ENCODE data around the gene BTBD9. TPM values are rescaled to one million over a fixed set of nuclear protein-coding genes. Genes with fewer than 3 reads are reported as not detected.
A peak's percentile ranks its signal among the peaks of the same experiment; 100 is the strongest.

Gene BTBD9
- total RNA-seq, 1 experiment from 2014 or later: 12.5 TPM

GRCh38 chr6:38638941-38639497 is 710 bp downstream of the BTBD9 start:
- Mint-ChIP-seq H3K4me1 (ENCODE audit: insufficient read depth, unreplicated experiment) (peaks cover 24% of the 10 kb centered on the region), H3K4me3 (ENCODE audit: unreplicated experiment) (peak overlapping the region; percentile 86), H3K36me3 (ENCODE audit: insufficient read depth, unreplicated experiment) (no peaks in the 10 kb centered on the region), H3K9me3 (ENCODE audit: unreplicated experiment) (no peaks in the 10 kb centered on the region), H3K27ac (ENCODE audit: low read depth, unreplicated experiment) (peak overlapping the region; percentile 94), H3K27me3 (ENCODE audit: insufficient read depth, unreplicated experiment) (no peaks in the 10 kb centered on the region)
- peak; percentile 42 for DNase-seq (ENCODE audit: unreplicated experiment)
- intact Hi-C loops (cut with micrococcal nuclease): no loop called here
- TF ChIP-seq, protein P1, sequence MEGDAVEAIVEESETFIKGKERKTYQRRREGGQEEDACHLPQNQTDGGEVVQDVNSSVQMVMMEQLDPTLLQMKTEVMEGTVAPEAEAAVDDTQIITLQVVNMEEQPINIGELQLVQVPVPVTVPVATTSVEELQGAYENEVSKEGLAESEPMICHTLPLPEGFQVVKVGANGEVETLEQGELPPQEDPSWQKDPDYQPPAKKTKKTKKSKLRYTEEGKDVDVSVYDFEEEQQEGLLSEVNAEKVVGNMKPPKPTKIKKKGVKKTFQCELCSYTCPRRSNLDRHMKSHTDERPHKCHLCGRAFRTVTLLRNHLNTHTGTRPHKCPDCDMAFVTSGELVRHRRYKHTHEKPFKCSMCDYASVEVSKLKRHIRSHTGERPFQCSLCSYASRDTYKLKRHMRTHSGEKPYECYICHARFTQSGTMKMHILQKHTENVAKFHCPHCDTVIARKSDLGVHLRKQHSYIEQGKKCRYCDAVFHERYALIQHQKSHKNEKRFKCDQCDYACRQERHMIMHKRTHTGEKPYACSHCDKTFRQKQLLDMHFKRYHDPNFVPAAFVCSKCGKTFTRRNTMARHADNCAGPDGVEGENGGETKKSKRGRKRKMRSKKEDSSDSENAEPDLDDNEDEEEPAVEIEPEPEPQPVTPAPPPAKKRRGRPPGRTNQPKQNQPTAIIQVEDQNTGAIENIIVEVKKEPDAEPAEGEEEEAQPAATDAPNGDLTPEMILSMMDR (IDR thresholded peaks at IDR 0.05; ENCODE audit: unreplicated experiment): no peak
- POLR2A ChIA-PET: interaction anchor here (0.6 to 1.0 kb wide), 4 partner anchors 11 to 1009 kb away, joined by 3 to 7 read pairs (median 4); no protein-coding TSS in a partner anchor
- CTCF ChIA-PET: interaction anchor here (0.6 to 0.7 kb wide), 3 partner anchors 69 to 1433 kb away, joined by 3 read pairs; no protein-coding TSS in a partner anchor
- BruUV-seq (replicated peaks): TSS peak; percentile 44

- peaks cover 24% of the 10 kb centered on the region for H3K4me1 Mint-ChIP-seq (ENCODE audit: insufficient read depth, unreplicated experiment)
- H3K36me3 Mint-ChIP-seq (ENCODE audit: insufficient read depth, unreplicated experiment): no peaks in the 10 kb centered on the region
- no TSS peak for BruUV-seq (replicated peaks)
- no peaks in the 10 kb centered on the region for H3K27me3 Mint-ChIP-seq (ENCODE audit: insufficient read depth, unreplicated experiment)
- no peak overlapping the region for H3K27ac Mint-ChIP-seq (ENCODE audit: low read depth, unreplicated experiment)
- ChIA-PET CTCF (interaction anchor here (0.6 kb wide), 1 partner anchor 848 kb away, joined by 3 read pairs; no protein-coding TSS in a partner anchor), POLR2A (interaction anchor here (0.7 kb wide), 1 partner anchor 11 kb away, joined by 3 read pairs; no protein-coding TSS in a partner anchor)
- TF ChIP-seq, protein P1 (IDR thresholded peaks at IDR 0.05; ENCODE audit: unreplicated experiment): no peak
- H3K9me3 Mint-ChIP-seq (ENCODE audit: unreplicated experiment): no peaks in the 10 kb centered on the region
- DNase-seq (ENCODE audit: unreplicated experiment): no peak
- intact Hi-C loops (cut with micrococcal nuclease): no loop called here
- no peak overlapping the region for H3K4me3 Mint-ChIP-seq (ENCODE audit: unreplicated experiment)
Observed at GRCh38 chr6:38637756-38638155, 2.0 kb downstream of the BTBD9 start.

- Mint-ChIP-seq H3K36me3 (ENCODE audit: insufficient read depth, unreplicated experiment) (no peaks in the 10 kb centered on the region), H3K27ac (ENCODE audit: low read depth, unreplicated experiment) (no peak overlapping the region), H3K4me3 (ENCODE audit: unreplicated experiment) (no peak overlapping the region), H3K9me3 (ENCODE audit: unreplicated experiment) (no peaks in the 10 kb centered on the region), H3K27me3 (ENCODE audit: insufficient read depth, unreplicated experiment) (no peaks in the 10 kb centered on the region), H3K4me1 (ENCODE audit: insufficient read depth, unreplicated experiment) (peaks cover 22% of the 10 kb centered on the region)
- intact Hi-C loops (cut with micrococcal nuclease): no loop called here
- POLR2A ChIA-PET: no interaction called here
- TF ChIP-seq, protein P1 (IDR thresholded peaks at IDR 0.05; ENCODE audit: unreplicated experiment): no peak
- CTCF ChIA-PET: interaction anchor here (0.6 kb wide), 1 partner anchor 147 kb away, joined by 3 read pairs; no protein-coding TSS in a partner anchor
- no TSS peak for BruUV-seq (replicated peaks)
- DNase-seq (ENCODE audit: unreplicated experiment): no peak
Observed at GRCh38 chr6:38636027-38636426, 3.7 kb downstream of the BTBD9 start.

GRCh38 chr6:38634518-38634917 is 5.2 kb downstream of the BTBD9 start:
- no peak for DNase-seq (ENCODE audit: unreplicated experiment)
- Mint-ChIP-seq H3K27me3 (ENCODE audit: insufficient read depth, unreplicated experiment) (no peaks in the 10 kb centered on the region), H3K4me3 (ENCODE audit: unreplicated experiment) (no peak overlapping the region), H3K9me3 (ENCODE audit: unreplicated experiment) (no peaks in the 10 kb centered on the region), H3K36me3 (ENCODE audit: insufficient read depth, unreplicated experiment) (no peaks in the 10 kb centered on the region), H3K27ac (ENCODE audit: low read depth, unreplicated experiment) (no peak overlapping the region), H3K4me1 (ENCODE audit: insufficient read depth, unreplicated experiment) (peaks cover 17% of the 10 kb centered on the region)
- BruUV-seq (replicated peaks): no TSS peak
- ChIA-PET POLR2A (no interaction called here), CTCF (no interaction called here)
- TF ChIP-seq, protein P1 (IDR thresholded peaks at IDR 0.05; ENCODE audit: unreplicated experiment): no peak
- intact Hi-C loops (cut with micrococcal nuclease): no loop called here
